ENCODE measurements around the gene OPA1. TPM values are rescaled to one million over a fixed set of nuclear protein-coding genes. Genes with fewer than 3 reads are reported as not detected.

The OPA1 gene
- total and polyA plus RNA-seq, 2 of the 13 experiments (the other 11 are each of a cell fraction or from before 2014, with no cell fraction given): 26.7 to 78.5 TPM

DNA sequence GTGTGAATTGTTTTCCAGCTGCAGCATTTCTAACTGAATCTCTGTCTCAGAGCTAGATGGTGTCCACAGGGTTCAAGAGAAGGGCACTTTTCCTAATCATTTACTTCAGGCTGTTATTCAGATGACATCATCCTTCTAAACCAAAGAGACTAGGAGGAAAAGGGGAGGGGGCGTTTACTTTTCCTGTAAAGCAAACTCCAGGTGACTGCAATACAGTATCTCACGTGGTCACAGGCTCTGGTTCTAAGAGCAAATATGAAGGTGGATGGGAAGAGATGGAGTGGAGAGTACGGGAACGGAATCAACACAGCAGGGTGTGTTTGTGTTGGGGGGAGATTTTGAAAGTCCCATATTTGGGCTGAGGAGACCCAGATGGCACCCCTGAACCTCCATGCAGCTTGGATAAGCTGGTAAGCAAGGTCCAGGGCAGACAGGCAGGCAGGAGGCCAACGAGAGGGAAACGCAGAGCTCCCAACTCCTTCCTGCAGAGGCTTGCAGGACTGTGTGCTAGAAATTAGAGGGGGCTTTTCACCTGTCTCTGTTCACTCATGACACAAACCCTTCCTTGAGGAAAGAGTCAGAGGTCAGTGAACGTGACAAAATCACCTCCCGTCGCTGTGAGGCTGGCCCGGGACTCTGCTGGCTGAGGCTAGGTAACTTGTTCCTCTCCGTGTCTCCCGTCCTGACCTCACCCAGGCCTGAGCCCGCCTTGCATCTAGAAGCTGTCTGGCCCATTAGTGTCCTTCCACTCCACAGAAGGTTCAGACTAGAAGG lies 151.2 kb downstream of the OPA1 start (continued):
- TF ChIP-seq CBX2 (IDR thresholded peaks at IDR 0.05; ENCODE audit: low read depth, low read length) (no peak), CBX2 (CRISPR knock-in tag; IDR thresholded peaks at IDR 0.05; ENCODE audit: low read depth) (no peak), MEF2D (CRISPR knock-in tag; IDR thresholded peaks at IDR 0.05) (peak; percentile 94), SRSF9 (IDR thresholded peaks at IDR 0.05; ENCODE audit: borderline replicate concordance, insufficient read depth, low read depth, low read length, poor library complexity, severe bottlenecking) (no peak), NCOA1 (CRISPR knock-in tag; IDR thresholded peaks at IDR 0.05) (no peak), PPARG (CRISPR knock-in tag; conservative IDR thresholded peaks at IDR 0.05) (peak; percentile 65; the same call in 1 of the 2 replicates), ZFP36L2 (CRISPR knock-in tag; IDR thresholded peaks at IDR 0.05) (no peak), TCF7 (IDR thresholded peaks at IDR 0.05; ENCODE audit: low read depth) (peak; percentile 53; the same call in 1 of the 2 replicates), ZNF382 (CRISPR knock-in tag; IDR thresholded peaks at IDR 0.05; ENCODE audit: borderline replicate concordance) (no peak), NR2F6 (IDR thresholded peaks at IDR 0.05) (peak; percentile 89), NR2F6 (CRISPR knock-in tag; IDR thresholded peaks at IDR 0.05) (peak; percentile 85), PTBP1 (IDR thresholded peaks at IDR 0.05; ENCODE audit: low read depth, low read length, poor library complexity, severe bottlenecking) (no peak), ZNF337 (CRISPR knock-in tag; IDR thresholded peaks at IDR 0.05; ENCODE audit: borderline replicate concordance, low read depth) (no peak), ZNF7 (CRISPR knock-in tag; IDR thresholded peaks at IDR 0.05) (no peak), FOXA1 (IDR thresholded peaks at IDR 0.05) (peak; percentile 87), FOXA1 (CRISPR knock-in tag; IDR thresholded peaks at IDR 0.05) (peak; percentile 96), CREB1 (IDR thresholded peaks at IDR 0.05) (peak; percentile 80), CREB1 (CRISPR knock-in tag; IDR thresholded peaks at IDR 0.05) (peak; percentile 89), ZFY (CRISPR knock-in tag; IDR thresholded peaks at IDR 0.05) (0 out of 2 replicates have a peak, but pooled peaks have one; percentile 13), ZNF557 (CRISPR knock-in tag; IDR thresholded peaks at IDR 0.05) (no peak; the same call in 1 of the 2 replicates), ZNF264 (CRISPR knock-in tag; IDR thresholded peaks at IDR 0.05) (no peak; the same call in 1 of the 2 replicates), ZNF883 (CRISPR knock-in tag; IDR thresholded peaks at IDR 0.05; ENCODE audit: not compliant biosample characterization) (no peak), MAFG (CRISPR knock-in tag; IDR thresholded peaks at IDR 0.05) (no peak), PHF21A (CRISPR knock-in tag; IDR thresholded peaks at IDR 0.05) (peak; percentile 87), ZNF773 (CRISPR knock-in tag; IDR thresholded peaks at IDR 0.05; ENCODE audit: borderline replicate concordance) (no peak), ZFAT (CRISPR knock-in tag; conservative IDR thresholded peaks at IDR 0.05) (no peak), AKAP8 (CRISPR knock-in tag; IDR thresholded peaks at IDR 0.05) (no peak), ZBTB42 (CRISPR knock-in tag; IDR thresholded peaks at IDR 0.05) (no peak), SCMH1 (CRISPR knock-in tag; IDR thresholded peaks at IDR 0.05; ENCODE audit: borderline replicate concordance) (no peak), MYNN (CRISPR knock-in tag; IDR thresholded peaks at IDR 0.05; ENCODE audit: low read depth) (no peak), ZNF569 (CRISPR knock-in tag; IDR thresholded peaks at IDR 0.05; ENCODE audit: borderline replicate concordance) (no peak)
- TF ChIP-seq, protein P1, sequence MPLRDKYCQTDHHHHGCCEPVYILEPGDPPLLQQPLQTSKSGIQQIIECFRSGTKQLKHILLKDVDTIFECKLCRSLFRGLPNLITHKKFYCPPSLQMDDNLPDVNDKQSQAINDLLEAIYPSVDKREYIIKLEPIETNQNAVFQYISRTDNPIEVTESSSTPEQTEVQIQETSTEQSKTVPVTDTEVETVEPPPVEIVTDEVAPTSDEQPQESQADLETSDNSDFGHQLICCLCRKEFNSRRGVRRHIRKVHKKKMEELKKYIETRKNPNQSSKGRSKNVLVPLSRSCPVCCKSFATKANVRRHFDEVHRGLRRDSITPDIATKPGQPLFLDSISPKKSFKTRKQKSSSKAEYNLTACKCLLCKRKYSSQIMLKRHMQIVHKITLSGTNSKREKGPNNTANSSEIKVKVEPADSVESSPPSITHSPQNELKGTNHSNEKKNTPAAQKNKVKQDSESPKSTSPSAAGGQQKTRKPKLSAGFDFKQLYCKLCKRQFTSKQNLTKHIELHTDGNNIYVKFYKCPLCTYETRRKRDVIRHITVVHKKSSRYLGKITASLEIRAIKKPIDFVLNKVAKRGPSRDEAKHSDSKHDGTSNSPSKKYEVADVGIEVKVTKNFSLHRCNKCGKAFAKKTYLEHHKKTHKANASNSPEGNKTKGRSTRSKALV (CRISPR knock-in tag; IDR thresholded peaks at IDR 0.05): peak; percentile 17; the same call in 1 of the 2 replicates
- TF ChIP-seq, protein P2, sequence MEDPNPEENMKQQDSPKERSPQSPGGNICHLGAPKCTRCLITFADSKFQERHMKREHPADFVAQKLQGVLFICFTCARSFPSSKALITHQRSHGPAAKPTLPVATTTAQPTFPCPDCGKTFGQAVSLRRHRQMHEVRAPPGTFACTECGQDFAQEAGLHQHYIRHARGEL (CRISPR knock-in tag; IDR thresholded peaks at IDR 0.05): no peak
